ENCODE results near the gene TBC1D1. TPM values are rescaled to one million over a fixed set of nuclear protein-coding genes. Genes with fewer than 3 reads are reported as not detected.
A peak's percentile ranks its signal among the peaks of the same experiment; 100 is the strongest.

The TBC1D1 gene
- total RNA-seq, 2 donors from 2014 or later, result 58.0 to 68.7 TPM

- DNase-seq (no peak), ATAC-seq (replicated peaks in 1 of 2) (no peak)
- H3K27ac Mint-ChIP-seq, result no peak overlapping the region
- peaks cover 2 to 11% of the 10 kb centered on the region in 2 donors for H3K36me3 Mint-ChIP-seq (ENCODE audit: insufficient read depth in 2 of 2)
- H3K27me3 Mint-ChIP-seq (ENCODE audit: low read depth), result no peaks in the 10 kb centered on the region
- no peak overlapping the region for H3K4me3 Mint-ChIP-seq
- H3K4me1 Mint-ChIP-seq (ENCODE audit: low read depth), result no peaks in the 10 kb centered on the region
- H3K9me3 Mint-ChIP-seq, result no peaks in the 10 kb centered on the region
Observed at GRCh38 chr4:38056011-38056685, 165.3 kb downstream of the TBC1D1 start.

GRCh38 chr4:38058151-38058550 is 167.3 kb downstream of the TBC1D1 start:
- Mint-ChIP-seq H3K36me3 (ENCODE audit: insufficient read depth in 2 of 2) (peaks cover 4 to 10% of the 10 kb centered on the region in 2 donors), H3K4me3 (no peak overlapping the region)
- no peak for DNase-seq

GRCh38 chr4:38060829-38061431 is 170.0 kb downstream of the TBC1D1 start:
- no peak for DNase-seq
- no peak overlapping the region for H3K4me3 Mint-ChIP-seq
- H3K27me3 Mint-ChIP-seq (ENCODE audit: low read depth), result no peaks in the 10 kb centered on the region
- H3K4me1 Mint-ChIP-seq (ENCODE audit: low read depth), result peaks cover 15% of the 10 kb centered on the region
- ATAC-seq (replicated peaks in 1 of 2), result no peak
- H3K36me3 Mint-ChIP-seq (ENCODE audit: insufficient read depth in 2 of 2), result peaks cover 1 to 2% of the 10 kb centered on the region in 2 donors
- no peaks in the 10 kb centered on the region for H3K9me3 Mint-ChIP-seq
- H3K27ac Mint-ChIP-seq, result no peak overlapping the region

More at GRCh38 chr4:38058151-38058550, 167.3 kb downstream of the TBC1D1 start:
- Mint-ChIP-seq H3K27me3 (ENCODE audit: low read depth) (no peaks in the 10 kb centered on the region), H3K4me1 (ENCODE audit: low read depth) (peaks cover 14% of the 10 kb centered on the region), H3K27ac (no peak overlapping the region), H3K9me3 (no peaks in the 10 kb centered on the region)
- no peak for ATAC-seq (replicated peaks in 1 of 2)

- ATAC-seq (replicated peaks in 1 of 2) (peak; percentile 68 to 70), DNase-seq (peak; percentile 67 to 71)
- H3K9me3 Mint-ChIP-seq, result no peaks in the 10 kb centered on the region
- H3K27me3 Mint-ChIP-seq (ENCODE audit: low read depth), result no peaks in the 10 kb centered on the region
- peak overlapping the region; percentile 85 to 97 for H3K4me3 Mint-ChIP-seq
- peaks cover 15% of the 10 kb centered on the region for H3K4me1 Mint-ChIP-seq (ENCODE audit: low read depth)
- H3K27ac Mint-ChIP-seq, result peak overlapping the region; percentile 92
- peaks cover 0 to 2% of the 10 kb centered on the region in 2 donors for H3K36me3 Mint-ChIP-seq (ENCODE audit: insufficient read depth in 2 of 2)
Observed at GRCh38 chr4:38062088-38062775, 171.3 kb downstream of the TBC1D1 start.

GRCh38 chr4:38062776-38063097 is 171.9 kb downstream of the TBC1D1 start:
- peak; percentile 36 to 45 for ATAC-seq (replicated peaks in 1 of 2)
- Mint-ChIP-seq H3K27me3 (ENCODE audit: low read depth) (no peaks in the 10 kb centered on the region), H3K36me3 (ENCODE audit: insufficient read depth in 2 of 2) (peaks cover 0 to 2% of the 10 kb centered on the region in 2 donors), H3K27ac (peak overlapping the region; percentile 92), H3K4me3 (peak overlapping the region; percentile 44 to 97), H3K9me3 (no peaks in the 10 kb centered on the region), H3K4me1 (ENCODE audit: low read depth) (peaks cover 15% of the 10 kb centered on the region)
- no peak for DNase-seq

- ATAC-seq (replicated peaks in 1 of 2) (no peak), DNase-seq (no peak)
- Mint-ChIP-seq H3K9me3 (no peaks in the 10 kb centered on the region), H3K36me3 (ENCODE audit: insufficient read depth in 2 of 2) (peaks cover 0 to 2% of the 10 kb centered on the region in 2 donors), H3K27me3 (ENCODE audit: low read depth) (no peaks in the 10 kb centered on the region), H3K4me3 (no peak overlapping the region), H3K4me1 (ENCODE audit: low read depth) (peaks cover 26% of the 10 kb centered on the region), H3K27ac (no peak overlapping the region)
Observed at GRCh38 chr4:38065176-38065575, 174.3 kb downstream of the TBC1D1 start.

GRCh38 chr4:38065900-38066299 is 175.0 kb downstream of the TBC1D1 start:
- DNase-seq (no peak), ATAC-seq (replicated peaks in 1 of 2) (no peak)
- no peak overlapping the region for H3K4me3 Mint-ChIP-seq
- H3K36me3 Mint-ChIP-seq (ENCODE audit: insufficient read depth in 2 of 2), result peaks cover 0 to 2% of the 10 kb centered on the region in 2 donors
- no peak overlapping the region for H3K27ac Mint-ChIP-seq
- no peaks in the 10 kb centered on the region for H3K9me3 Mint-ChIP-seq
- H3K27me3 Mint-ChIP-seq (ENCODE audit: low read depth), result no peaks in the 10 kb centered on the region
- peaks cover 32% of the 10 kb centered on the region for H3K4me1 Mint-ChIP-seq (ENCODE audit: low read depth)

GRCh38 chr4:38067499-38067898 is 176.6 kb downstream of the TBC1D1 start:
- no peaks in the 10 kb centered on the region for H3K9me3 Mint-ChIP-seq
- H3K27me3 Mint-ChIP-seq (ENCODE audit: low read depth), result no peaks in the 10 kb centered on the region
- H3K36me3 Mint-ChIP-seq (ENCODE audit: insufficient read depth in 2 of 2), result peaks cover 0 to 2% of the 10 kb centered on the region in 2 donors
- H3K4me3 Mint-ChIP-seq, result no peak overlapping the region
- H3K4me1 Mint-ChIP-seq (ENCODE audit: low read depth), result peaks cover 33% of the 10 kb centered on the region
- ATAC-seq (replicated peaks in 1 of 2) (no peak), DNase-seq (no peak)
- no peak overlapping the region for H3K27ac Mint-ChIP-seq

GRCh38 chr4:38068107-38068506 is 177.2 kb downstream of the TBC1D1 start:
- H3K36me3 Mint-ChIP-seq (ENCODE audit: insufficient read depth in 2 of 2), result peaks cover 2 to 4% of the 10 kb centered on the region in 2 donors
- no peaks in the 10 kb centered on the region for H3K27me3 Mint-ChIP-seq (ENCODE audit: low read depth)
- no peaks in the 10 kb centered on the region for H3K9me3 Mint-ChIP-seq
- peaks cover 33% of the 10 kb centered on the region for H3K4me1 Mint-ChIP-seq (ENCODE audit: low read depth)
- no peak overlapping the region for H3K4me3 Mint-ChIP-seq
- no peak overlapping the region for H3K27ac Mint-ChIP-seq
- ATAC-seq (replicated peaks in 1 of 2) (no peak), DNase-seq (no peak)

- Mint-ChIP-seq H3K27me3 (ENCODE audit: low read depth) (no peaks in the 10 kb centered on the region), H3K9me3 (no peaks in the 10 kb centered on the region), H3K4me3 (no peak overlapping the region), H3K27ac (peak overlapping the region; percentile 87), H3K4me1 (ENCODE audit: low read depth) (peaks cover 32% of the 10 kb centered on the region), H3K36me3 (ENCODE audit: insufficient read depth in 2 of 2) (peaks cover 2 to 4% of the 10 kb centered on the region in 2 donors)
- peak in 1 of 2 donors; percentile 30 for DNase-seq
- ATAC-seq (replicated peaks in 1 of 2), result peak; percentile 67 to 73
Observed at GRCh38 chr4:38069271-38069760, 178.4 kb downstream of the TBC1D1 start.

GRCh38 chr4:38071801-38072431 is 181.0 kb downstream of the TBC1D1 start:
- Mint-ChIP-seq H3K27ac (no peak overlapping the region), H3K36me3 (ENCODE audit: insufficient read depth in 2 of 2) (peaks cover 2 to 7% of the 10 kb centered on the region in 2 donors)

GRCh38 chr4:38072578-38072977 is 181.7 kb downstream of the TBC1D1 start:
- ATAC-seq (replicated peaks in 1 of 2), result peak; percentile 51 to 58
- Mint-ChIP-seq H3K27me3 (ENCODE audit: low read depth) (no peaks in the 10 kb centered on the region), H3K4me3 (peak overlapping the region in 1 of 2 donors; percentile 1), H3K4me1 (ENCODE audit: low read depth) (peaks cover 54% of the 10 kb centered on the region), H3K27ac (no peak overlapping the region), H3K9me3 (no peaks in the 10 kb centered on the region), H3K36me3 (ENCODE audit: insufficient read depth in 2 of 2) (peaks cover 2 to 7% of the 10 kb centered on the region in 2 donors)
- no peak for DNase-seq

More at GRCh38 chr4:38071801-38072431, 181.0 kb downstream of the TBC1D1 start:
- Mint-ChIP-seq H3K27me3 (ENCODE audit: low read depth) (no peaks in the 10 kb centered on the region), H3K4me1 (ENCODE audit: low read depth) (peaks cover 54% of the 10 kb centered on the region), H3K9me3 (no peaks in the 10 kb centered on the region), H3K4me3 (no peak overlapping the region)
- DNase-seq, result no peak
- ATAC-seq (replicated peaks in 1 of 2), result peak in 1 of 2 donors; percentile 22
